Measurements from ENCODE around the gene POLG.

GRCh38 chr15:89325039-89325803 is 9.4 kb downstream of the POLG start:
- TF ChIP-seq ZNF692 (tag by site-specific recombination; IDR thresholded peaks at IDR 0.05) (no peak), ATF2 (tag by site-specific recombination; IDR thresholded peaks at IDR 0.05; ENCODE audit: low read depth) (no peak), ZNF449 (tag by site-specific recombination; IDR thresholded peaks at IDR 0.05) (no peak), CTCF (tag by site-specific recombination; IDR thresholded peaks at IDR 0.05) (no peak), ZNF391 (tag by site-specific recombination; IDR thresholded peaks at IDR 0.05; ENCODE audit: borderline replicate concordance, low read depth) (no peak)
